NCI-H2171 treated with DMSO at 0.1 percent for 48 hours (cell line): ENCODE results near the gene KCNK6.
A peak's percentile ranks its signal among the peaks of the same experiment; 100 is the strongest.

ENCODE experiments used
- DNase-seq: peaks from one replicate; lab custom pipeline; 2025; lab: John Stamatoyannopoulos, UW

Gene KCNK6

DNA sequence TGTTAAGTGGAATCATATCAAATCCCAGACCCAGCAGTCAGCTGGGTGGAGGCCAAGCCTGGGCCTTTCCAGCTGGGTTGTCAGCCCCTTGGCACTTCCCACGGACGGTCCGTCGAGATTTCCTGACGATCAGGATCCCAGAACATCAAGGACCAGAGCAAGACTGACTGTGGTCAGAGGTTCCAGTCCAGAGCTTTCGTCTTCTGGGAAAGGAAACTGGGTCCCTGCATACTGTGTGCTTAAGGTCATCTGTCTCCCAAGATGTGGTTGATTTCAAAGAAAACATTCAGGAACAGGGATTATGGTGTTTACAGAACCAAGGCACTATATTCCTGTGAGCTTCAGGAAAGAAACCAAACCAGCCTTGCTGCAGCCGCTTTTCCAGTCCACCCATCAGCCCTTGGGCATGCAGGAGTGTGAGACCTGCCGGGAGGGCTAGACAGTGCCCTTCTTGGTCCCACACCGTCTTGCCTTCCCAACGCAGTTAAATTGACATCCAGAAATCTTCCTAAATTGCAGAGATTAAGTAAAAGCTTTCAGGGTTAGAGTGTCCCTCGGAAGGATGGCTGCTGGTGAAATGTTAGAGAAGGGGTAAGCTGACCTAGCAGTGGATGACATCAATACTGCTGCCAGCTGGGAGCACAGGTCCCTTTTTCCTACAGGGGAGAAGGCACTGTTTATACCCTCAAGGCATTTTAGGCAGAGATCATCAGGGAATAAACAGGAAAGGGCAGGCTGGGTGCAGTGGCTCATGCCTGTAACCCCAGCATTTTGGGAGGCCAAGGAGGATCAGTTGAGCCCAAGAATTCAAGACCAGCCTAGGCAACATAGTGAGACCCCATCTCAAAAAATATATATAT lies 20.6 kb upstream of the KCNK6 start:
- DNase-seq, result no peak

DNA sequence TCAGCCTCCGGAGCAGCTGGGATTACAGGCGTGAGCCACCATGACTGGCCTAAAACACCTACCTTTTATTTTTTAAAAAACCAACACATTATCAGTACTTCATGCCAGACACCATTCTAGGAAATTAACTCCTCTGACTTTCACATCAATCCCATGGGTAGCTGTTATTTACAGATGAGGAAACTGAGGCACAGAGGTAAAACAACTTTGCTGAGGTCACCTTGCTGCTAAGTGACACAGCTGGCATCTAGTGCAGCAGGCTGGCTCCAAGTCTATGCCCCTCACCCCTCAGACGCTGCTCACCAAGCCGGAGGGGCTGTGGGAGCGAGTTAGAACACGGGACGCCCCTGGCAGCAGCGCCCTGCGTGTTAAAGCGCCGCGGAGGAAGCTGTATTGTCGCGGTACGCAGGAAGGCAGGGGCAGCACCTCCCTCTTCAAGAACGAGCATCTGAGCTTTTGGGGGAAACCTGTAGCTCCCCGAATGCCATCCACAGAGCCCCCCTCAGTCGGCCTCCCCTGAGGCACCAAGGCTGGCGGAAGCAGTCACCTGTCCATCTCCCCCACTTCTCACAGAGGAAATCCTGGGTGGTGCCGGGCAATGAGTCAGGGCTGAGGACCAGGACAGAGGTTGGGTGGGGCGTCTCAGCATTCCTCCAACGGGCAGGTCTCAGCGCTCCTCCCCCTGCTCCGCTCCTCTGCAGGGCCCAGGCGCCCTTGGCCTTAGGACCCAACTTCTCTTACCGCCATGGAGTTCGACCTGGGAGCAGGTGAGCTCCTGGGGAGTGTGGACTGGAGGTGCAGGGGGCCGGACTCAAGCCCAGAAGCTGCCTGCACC lies 15.9 kb upstream of the KCNK6 start, which contains the start of gene C19orf33:
TSS of gene C19orf33 (plus strand) at position 735 of the 835 bp plus-strand sequence. CDS start at position 746, 11 bp downstream.
- no peak for DNase-seq

DNA sequence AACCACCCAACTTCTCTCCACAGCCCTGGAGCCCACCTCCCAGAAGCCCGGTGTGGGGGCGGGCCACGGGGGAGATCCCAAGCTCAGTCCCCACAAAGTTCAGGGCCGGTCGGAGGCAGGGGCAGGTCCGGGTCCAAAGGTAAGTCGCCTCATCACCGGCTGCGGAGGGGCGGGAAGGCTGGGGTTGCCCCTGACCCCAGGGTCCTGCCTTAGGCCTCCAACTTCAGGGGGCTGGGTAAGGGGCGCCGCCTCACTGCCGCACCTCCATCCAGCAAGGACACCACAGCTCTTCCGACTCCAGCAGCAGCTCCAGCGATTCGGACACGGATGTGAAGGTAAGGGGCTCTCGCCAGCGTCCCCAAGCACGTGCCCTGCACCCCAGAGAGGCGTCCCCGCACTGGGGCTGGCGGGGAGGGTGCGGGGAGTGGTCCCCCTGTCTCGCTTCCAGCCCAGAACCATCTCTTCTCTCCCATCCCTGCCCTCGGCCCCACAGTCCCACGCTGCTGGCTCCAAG lies 15.2 kb upstream of the KCNK6 start:
- no peak for DNase-seq

DNA sequence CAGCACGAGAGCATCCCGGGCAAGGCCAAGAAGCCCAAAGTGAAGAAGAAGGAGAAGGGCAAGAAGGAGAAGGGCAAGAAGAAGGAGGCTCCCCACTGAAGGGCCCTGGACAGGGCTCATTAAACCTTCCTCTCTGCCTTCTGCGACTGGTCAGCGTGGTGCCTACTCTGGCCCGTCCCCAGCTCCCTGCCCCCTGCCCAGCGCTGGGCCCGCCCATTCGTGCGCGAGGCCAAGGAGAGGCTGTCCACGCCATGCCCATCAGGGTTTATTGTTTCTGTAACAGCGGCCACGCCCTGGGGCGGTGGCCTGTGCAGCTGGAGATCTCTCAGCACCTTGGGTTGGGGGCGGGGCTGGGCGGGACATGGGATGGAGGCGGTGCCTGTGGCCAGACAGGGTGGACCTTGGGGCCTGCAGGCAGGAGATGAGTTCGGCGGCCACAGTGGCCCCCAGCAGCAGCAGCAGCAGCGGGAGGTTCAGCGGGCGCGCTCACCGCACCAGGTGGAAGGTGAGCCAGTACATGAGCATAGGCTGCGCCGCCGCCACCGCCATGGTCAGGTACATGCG lies 14.7 kb upstream of the KCNK6 start:
- no peak for DNase-seq

DNA sequence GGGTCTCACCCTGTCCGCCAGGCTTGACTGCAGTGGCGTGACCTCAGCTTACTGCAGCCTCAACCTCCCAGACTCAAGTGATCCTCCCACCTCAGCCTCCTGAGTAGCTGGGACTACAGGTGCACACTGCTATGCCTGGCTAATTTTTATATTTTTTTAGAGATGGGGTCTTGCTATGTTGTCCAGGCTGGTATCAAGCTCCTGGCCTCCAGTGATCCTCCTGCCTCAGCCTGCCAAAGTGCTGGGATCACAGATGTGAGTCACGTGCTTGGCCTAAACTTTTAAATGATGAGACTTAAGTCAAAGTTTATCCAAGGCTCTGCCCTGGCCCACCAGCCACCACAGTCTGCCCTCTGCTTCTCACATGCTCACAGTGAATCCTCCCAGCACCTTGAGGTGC lies 13.4 kb upstream of the KCNK6 start:
- no peak for DNase-seq

DNA sequence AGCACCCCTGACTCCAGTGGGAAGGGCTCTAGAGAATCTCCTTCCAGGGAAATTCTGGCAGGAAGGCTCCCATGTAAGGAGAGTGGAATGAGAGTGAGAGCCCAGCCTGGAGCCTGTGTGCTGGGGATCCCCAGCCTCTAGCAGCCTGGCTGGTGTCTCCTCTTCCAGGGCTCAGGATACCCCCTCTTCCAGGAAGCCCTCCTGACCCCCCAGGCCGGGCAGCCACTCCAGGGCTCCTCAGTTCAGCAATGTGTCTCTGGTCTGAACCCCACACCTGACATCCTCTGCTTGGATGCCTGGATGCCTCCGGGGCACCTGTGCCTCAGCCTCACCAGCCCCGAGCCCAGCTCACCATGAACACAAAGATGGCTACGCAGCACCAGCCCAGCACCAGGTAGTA lies 12.6 kb upstream of the KCNK6 start:
- DNase-seq, result no peak

DNA sequence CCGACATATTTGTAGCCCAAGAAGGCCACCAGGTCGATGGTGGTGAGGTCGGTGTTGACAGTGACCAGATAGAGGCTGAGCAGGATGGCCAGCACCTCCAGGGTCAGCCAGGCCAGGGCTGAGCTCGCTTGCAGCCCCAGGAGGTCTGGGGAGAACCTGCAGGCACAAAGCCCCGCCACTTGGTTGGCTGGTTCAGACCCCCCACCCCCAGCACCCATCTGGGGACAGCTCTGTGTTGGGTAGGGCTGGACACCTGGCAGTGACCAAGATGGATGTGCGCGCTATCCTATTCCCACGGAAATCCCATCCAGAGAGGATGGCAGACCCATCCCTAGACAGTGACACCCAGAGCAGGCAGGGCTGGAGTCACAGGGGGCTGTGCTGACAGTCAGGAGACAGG lies 12.0 kb upstream of the KCNK6 start:
- DNase-seq, result no peak

DNA sequence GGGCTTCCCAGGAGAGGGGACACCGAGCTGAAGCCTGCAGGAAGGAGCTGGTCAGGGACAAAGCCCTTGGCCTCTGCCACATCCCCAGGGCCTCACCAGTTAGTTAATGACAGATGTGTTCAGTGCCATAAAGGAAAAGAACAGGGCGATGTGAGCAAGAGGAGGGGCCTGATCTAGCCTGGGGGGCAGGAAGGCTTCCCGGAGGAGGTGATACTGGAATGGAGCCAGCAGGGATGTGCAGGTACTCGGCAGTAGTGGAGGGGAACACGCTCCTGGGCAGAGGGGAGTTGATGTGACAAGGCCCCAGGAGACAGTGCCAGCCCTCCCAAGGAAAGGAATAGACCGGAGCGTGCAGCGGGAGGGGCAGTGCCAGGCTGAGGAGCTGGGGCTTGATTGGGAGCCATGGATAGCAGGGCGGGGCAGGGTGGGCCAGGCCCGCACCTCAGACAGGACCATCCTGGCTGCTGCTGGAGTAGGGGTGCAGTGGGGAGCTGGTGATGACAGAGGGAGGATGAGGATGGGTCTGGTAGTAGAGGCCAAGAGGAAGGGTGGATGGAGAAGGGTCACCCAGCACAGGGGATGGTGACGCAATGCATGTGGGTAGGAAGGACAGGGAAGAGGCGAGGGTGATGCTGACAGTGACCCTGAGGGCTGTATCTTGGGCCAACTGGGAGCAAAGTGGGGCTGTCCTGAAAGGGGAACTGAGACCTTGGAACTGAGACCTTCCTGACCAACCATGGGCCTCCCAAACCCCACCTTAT lies 11.5 kb upstream of the KCNK6 start:
- no peak for DNase-seq

DNA sequence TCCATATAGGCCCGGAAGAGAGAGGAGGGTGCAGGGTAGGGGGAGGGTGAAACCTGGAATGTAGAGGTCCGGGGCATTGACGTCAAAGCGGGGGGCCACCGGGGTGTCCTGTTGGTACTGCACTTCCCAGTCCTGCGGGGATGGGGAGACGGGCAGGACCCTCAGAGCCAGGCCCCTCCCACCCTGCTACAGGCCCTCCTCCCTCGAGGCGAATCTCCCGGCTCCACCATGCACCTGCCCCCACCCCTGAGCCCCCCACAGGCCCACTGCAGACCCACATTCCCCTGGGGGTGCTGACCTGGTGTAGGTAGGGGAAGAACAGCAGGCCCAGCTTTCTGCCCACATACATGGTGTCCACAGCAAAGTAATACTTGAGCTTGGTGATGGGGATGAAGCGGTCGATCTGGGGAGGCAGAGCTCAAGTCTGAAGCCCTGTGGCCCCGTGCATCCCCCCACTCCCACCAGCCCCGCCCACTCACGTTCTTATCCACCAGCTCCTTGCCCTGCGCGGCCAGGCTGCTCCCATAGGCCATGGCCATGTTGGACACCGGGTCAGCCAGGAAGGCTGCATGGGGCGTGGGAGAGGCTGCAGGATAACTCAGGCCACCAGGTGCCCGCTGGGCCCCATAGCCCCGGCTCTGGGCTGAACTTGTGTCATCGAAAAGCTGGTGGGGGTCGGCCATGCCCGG lies 10.6 kb upstream of the KCNK6 start:
- no peak for DNase-seq

DNA sequence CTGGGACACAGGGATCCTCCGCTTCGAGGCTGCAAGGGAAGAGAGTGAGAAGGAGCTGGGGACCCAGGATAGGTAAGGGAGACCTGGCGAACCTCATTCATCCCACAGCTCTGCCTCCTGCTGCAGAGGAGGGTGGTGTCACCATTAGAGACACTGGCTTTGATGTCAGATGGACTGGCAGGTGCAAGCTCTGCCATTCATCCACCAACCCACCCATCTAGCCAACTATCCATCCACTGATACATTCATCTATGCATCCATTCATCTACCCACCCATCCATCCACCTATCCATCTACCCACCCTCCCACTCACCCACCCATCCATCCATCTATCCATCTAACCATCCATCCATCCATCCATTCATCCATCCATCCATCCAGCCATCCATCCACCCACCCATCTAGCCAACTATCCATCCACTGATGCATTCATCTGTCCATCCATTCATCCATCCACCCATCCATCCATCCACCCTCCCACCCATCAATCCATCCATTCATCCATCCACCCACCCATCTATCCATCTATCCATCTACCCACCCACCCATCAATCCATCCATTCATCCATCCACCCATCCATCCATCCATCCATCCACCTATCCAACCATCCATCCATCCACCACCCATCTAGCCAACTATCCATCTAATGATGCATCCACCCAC lies 9.9 kb upstream of the KCNK6 start:
- DNase-seq, result no peak

DNA sequence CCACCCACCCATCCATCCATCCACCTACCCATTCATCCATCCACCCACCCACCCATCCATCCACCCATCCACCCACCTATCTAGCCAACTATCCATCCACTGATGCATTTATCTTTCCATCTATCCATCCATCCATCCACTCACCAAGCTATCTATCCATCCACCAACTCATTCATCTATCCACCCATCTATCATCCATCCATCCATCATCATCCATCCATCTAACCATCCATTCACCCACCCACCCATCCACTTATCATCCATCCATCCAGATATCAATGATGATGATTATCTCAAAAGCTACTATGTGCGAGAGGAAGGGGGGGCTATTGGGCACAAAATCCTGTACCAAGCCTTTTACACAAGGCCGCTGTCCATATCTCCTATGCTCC lies 9.4 kb upstream of the KCNK6 start:
- no peak for DNase-seq

DNA sequence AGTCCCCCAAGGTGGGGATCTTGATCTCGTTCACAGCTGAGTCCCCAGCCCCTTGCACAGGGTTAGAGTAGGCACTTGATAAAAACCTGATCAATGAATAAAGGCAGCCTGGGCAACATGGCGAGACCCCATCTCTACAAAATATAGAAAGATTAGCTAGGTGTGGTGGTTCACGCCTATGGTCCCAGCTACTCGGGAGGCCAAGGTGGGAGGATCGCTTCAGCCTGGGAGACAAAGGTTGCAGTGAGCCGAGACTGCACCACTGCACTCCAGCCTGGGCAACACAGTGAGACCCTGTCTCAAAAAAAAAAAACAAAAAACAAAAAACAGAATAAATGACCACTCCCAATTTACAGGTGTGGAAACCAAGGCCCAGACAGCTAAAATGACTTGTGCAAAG lies 8.7 kb upstream of the KCNK6 start:
- no peak for DNase-seq

DNA sequence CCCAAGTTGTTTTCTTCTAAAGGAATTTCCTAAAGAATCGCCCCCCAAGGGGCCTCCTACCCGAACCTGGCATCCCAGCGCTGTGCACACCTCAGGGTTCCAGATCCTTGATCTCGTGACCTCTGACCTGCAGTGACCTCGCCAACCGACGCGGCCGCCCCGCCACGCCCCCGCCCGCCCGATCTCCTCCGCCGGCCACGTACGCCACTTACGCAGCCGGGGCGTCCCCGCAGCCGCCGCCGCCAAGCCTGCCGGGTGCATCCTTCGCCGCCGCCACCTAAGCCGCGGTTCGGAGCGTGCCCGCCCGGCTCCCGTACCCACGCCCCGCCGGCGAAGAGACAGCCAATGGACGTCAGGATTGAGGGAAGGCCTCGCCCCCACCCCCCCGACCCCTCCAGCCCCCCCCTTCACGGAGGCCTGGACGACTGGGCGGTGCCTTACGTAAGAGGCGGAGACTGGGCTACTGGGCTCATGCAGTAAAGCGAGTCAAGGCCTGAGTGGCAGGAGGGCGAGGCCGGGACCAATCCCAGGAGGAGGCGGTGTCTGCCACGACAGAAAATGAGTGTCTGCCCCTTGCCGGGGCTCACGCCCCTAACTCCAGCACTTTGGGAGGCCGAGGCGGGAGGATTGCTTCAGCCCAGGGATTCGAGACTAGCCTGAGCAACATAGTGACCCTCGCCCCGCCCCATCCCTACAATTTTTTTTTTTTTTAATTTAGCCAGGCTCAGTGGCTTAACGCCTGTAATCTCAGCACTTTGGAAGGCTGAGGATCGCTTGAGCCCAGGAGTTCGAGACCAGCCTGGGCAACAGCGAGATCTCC lies 3.8 kb upstream of the KCNK6 start, which contains the start of gene YIF1B:
TSS of gene YIF1B (minus strand) at position 291 of the 820 bp plus-strand sequence. CDS start at position 261, 30 bp downstream.
- DNase-seq, result peak; percentile 98

DNA sequence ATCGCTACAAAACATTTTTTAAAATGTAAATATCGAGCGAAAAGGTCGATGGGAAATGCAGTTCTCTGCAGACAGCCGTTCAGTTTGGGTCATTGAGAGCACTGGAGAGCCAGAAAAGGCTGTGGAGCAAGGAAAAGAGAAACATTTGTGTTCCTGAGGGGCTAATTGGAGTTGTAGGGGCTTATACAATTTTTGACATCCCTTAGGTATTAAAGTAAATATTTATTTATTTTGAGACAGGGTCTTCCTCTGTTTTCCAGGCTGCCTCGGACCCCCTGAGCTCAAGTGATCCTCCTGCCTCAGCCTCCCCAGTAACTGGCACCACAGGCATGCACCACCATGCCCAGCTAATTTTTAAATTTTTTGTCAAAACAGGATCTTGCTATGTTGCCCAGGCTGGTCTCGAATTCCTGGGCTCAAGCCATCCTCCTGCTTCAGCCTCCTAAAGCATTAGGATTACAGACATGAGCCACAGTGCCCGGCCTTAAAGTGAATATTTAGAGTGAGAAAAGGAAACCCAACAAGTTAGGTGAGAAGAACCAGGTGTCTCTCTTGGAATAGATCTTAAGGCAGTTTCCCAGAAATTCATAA lies 3.1 kb upstream of the KCNK6 start:
- DNase-seq, result no peak

DNA sequence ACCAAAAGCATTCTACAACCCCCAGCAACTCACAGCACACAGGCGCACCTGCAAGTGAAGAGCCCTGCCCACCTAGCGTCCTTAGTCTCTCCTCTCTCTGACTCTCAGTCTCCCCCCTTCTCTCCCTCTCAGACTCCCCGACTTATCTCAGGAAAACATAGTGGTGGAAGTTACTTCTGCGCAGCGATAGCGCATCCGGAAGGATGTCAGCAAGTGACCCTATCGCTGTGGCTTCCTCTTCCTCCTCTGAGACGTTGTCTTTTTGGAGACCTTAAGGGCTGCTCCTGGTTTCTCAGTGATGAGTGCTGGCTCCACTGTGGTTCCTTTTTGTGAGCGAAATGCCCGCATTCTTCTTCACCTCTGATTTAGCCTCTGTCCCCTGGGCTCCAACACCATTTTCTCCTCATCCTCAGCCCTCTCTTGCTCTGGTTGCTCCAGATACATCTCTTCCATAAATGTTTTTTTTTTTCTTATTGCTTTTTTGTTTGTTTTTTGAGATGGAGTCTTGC lies 2.5 kb upstream of the KCNK6 start:
- no peak for DNase-seq

DNA sequence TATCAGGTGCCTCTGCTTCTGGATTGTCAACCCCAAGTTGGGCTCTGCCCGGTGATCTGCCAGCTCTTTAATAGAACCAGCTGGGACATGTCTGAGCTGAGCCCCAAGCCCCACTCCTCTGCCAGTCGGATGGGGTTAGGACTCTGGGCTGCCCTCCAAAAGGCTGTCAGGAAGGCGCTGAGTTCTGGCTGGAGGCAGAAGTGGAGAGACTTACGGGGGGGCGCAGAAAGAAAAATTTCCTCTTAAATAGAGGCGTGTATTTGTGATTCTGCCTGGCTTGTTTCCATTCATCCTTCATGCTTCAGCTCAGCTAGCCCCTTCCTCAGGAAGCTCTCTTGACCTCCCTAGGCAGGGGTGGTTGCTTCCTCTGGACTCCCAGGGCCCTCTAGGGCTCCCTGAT lies 985 bp upstream of the KCNK6 start:
- no peak for DNase-seq

DNA sequence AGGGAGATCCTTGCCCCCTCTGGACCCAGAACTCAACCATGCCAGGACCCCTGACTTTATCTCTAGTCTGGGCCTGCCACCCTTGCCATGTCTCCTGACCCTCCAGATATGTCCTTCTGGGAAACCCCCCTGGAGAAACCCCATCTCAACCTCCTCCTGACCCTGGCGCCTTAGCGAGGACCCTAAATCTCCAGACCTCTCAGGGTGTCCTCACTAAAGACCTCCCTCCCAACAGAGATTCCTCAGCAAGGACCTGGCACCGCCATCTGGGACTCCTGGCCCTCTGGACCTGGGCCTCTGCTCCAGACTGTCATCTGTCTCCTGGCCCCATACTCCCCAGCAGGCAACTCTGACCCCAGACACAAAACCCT lies 1.3 kb downstream of the KCNK6 start:
- DNase-seq, result no peak

DNA sequence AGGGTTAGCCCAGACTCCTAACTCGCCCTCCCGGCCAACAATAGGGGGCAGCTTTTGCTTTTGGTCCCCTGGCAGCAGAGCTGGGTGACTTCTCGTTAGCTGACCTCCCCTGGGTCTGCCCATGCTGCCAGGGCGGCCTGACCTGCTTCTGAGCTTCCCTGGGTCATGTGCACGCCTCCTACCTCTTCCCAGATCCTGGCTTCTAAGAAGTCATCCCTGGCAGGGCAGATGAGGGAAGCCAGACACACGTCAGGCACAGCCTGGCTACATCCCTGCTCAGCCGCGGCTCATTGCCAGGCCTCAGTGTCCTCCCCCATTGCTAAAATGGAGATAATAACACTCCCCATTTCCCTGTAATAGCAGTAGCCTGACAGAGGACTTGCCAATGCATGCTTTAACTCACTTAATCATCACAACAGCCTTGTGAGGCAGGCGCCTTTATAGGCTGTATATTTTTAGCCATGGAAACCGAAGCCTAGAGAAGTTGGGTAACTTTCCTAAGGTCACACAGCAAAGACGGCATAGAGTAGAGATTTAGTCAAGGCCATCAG lies 2.1 kb downstream of the KCNK6 start:
- no peak for DNase-seq

DNA sequence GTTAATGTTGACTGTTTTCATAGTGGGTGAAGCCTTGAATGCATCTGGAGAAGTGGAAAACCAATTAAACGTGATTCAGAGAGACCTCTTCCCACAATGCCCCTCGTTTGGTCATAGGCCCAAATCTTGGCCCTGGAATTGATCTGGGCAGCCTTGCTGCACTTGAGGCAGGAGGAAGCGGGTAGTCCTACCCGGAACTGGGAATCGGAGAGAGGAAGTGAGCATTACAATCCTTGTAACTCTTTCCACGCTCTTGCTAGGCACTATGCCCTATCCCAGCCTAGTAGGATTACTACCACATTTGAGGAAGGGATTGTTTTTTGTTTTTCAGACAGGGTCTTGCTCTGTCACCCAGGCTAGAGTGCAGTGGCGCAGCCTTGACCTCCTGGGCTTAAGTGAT lies 3.6 kb downstream of the KCNK6 start:
- DNase-seq, result no peak
